ENCODE data around the gene PPT2. TPM values are rescaled to one million over a fixed set of nuclear protein-coding genes. Genes with fewer than 3 reads are reported as not detected.
A peak's percentile ranks its signal among the peaks of the same experiment; 100 is the strongest.

The PPT2 gene
- total and polyA plus RNA-seq, 2 of the 8 experiments (the other 6 are each of a cell fraction or from before 2014, with no cell fraction given): 24.1 to 39.5 TPM

GRCh38 chr6:32154514-32155161 is 697 bp downstream of the PPT2 start (continued):
- TF ChIP-seq SIN3A (conservative IDR thresholded peaks at IDR 0.05 in 1 of 2, IDR thresholded peaks at IDR 0.05 in 1 of 2; ENCODE audit: low read depth in 1 of 2, low read length in 2 of 2): peak in 1 of 2 experiments; percentile 12; a peak in 1 of 4 replicates
- TF ChIP-seq RAD21 (IDR thresholded peaks at IDR 0.05 in 1 of 2, conservative IDR thresholded peaks at IDR 0.05 in 1 of 2; ENCODE audit: low read depth in 2 of 2, low read length in 2 of 2): peak; percentile 66 to 71
- no peak for TF ChIP-seq CHD1 (IDR thresholded peaks at IDR 0.05; ENCODE audit: low read depth, low read length)
- TF ChIP-seq KDM5A (IDR thresholded peaks at IDR 0.05; ENCODE audit: low read length): no peak
- TF ChIP-seq RBBP5 (IDR thresholded peaks at IDR 0.05; ENCODE audit: borderline replicate concordance, low read depth, low read length): no peak
- no peak for TF ChIP-seq HDAC6 (IDR thresholded peaks at IDR 0.05; ENCODE audit: low read depth, low read length)

Data from H1 (cell line).